GM21423 (cell line): ENCODE results near the gene REXO4.
A peak's percentile ranks its signal among the peaks of the same experiment; 100 is the strongest.
"Not testable (repeated sequence)": the region's sequence is repeated elsewhere in the genome, so short reads cannot be mapped to it uniquely, and the experiment has no call there.

Experiments used
- ATAC-seq: cut with Tn5 transposase; IDR thresholded peaks from one replicate; pipeline ENCODE4 v1.9.1; 2021; ENCODE audit warnings: mild to moderate bottlenecking, moderate library complexity; ENCODE audit not compliant: unreplicated experiment

Gene REXO4

DNA sequence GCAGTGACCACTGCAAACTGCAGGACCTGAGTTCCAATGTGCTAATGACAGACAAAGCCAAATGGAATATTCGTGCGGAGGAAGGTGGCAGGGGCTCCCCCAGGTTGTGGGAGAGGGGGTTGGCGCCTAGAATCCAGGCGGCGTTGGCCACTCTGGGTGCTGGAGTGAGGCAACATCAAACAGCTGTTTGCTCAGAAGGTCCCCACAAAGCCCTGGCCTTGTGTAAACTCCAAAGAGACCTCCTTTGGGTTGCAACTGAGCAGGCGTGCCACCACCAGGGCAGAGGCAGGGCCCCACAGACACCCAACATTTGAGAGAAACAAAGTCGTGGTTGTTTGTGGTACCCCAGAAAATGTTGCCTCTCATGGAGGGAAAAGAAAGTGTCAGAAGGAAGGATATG lies 27.1 kb downstream of the REXO4 start:
- no peak for ATAC-seq

DNA sequence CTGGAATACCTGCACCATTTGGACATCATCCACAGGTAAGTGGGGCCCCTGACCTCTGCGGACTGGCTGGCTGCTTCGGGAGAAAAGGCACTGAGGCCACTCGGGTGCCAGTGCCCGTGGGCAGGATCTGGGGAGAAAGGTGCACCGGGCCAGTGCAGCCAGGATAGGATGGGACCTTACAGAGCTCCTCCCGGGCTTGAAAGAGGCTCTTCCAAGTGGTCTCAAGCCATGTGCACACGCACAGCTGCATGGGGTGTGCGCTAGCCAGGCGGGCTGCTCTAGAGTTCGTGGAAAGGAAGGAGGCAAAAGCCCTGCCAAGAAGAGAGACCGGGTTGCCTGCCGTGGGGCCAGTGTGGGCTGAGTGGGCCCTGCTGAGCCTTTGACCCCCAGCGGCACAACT lies 28.2 kb downstream of the REXO4 start:
- ATAC-seq, result no peak

- ATAC-seq, result no peak
Measured at GRCh38 chr9:133389025-133389557, 28.7 kb downstream of the REXO4 start.

DNA sequence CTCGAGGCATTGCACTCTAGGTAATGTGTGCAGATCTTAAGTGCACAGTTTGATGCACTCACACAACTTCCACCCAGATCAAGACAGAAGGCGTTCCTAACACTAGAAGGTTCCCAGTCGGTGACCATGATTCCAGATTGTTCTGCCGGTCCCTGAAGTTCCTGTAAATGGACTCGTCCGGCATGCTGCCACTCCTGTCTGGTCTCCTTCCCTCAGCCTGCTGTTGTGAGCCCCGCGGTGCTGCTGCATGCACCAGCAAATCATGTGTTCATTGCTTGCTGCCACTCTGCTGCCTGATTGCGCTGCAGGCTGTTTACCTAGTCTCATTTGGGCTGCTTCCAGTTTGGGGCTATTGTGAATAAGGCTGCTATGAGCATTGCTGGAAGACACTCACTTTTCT lies 30.1 kb downstream of the REXO4 start:
- no peak for ATAC-seq

DNA sequence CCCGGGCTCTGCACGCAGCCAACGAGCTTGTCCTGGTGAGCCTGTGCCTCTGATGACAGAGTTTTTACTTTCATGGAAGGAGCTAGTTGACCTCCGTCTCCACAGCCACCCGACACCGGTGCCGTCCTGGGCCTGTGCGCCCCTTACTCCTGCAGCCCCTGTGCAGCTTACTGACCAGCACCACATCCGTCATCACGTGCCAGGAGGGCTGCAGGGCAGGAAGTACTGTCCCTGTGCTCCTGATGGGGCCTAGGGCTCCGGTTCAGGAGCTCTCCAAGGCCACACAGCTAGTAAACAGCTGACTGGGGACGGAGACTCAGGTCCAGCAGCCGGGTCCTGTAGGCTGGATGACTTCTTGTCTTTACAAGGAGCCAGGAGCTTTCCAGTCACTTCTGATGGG lies 31.5 kb downstream of the REXO4 start:
- no peak for ATAC-seq

GRCh38 chr9:133385452-133385851 lies 32.4 kb downstream of the REXO4 start:
- no peak for ATAC-seq

- ATAC-seq, result no peak
Measured at GRCh38 chr9:133384736-133385321, 33.0 kb downstream of the REXO4 start.

DNA sequence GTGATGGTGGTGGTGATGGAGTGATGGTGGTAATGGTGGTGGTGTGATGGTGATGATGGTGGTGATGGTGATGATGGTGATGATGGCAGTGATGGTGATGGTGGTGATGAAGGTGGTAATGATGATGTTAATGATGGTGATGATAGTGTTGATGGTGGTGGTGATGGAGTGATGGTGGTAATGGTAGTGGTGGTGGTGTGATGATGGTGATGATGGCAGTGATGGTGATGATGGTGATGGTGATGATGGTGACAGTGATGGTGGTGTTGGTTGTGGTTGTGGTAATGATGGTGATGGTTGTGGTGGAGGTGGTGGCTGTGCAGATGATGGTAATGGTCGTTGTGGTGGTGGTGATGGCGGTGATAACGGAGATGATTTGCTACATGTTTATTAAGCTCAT lies 34.4 kb downstream of the REXO4 start:
- no peak for ATAC-seq

DNA sequence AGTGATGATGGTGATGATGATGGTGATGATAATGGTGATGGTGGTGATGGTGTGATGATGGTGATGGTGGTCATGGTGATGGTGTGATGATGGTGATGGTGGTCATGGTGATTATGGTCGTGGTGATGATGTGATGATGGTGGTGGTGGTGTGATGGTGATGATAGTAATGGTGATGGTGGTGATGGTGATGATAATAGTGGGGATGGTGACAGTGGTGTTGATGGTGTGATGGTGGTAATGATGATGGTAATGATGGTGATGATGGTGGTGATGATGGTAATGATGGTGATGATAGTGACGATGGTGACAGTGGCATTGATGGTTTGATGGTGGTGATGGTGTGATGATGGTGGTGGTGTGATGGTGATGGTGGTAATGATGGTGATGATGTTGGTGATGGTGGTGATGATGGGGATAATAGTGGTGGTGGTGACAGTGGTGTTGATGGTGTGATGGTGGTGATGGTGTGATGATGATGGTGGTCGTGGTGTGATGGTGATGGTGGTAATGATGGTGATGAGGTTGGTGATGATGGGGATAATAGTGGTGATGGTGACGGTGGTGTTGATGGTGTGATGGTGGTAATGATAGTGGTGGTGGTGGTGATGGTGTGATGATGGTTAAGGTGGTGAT lies 35.2 kb downstream of the REXO4 start:
- no peak for ATAC-seq

DNA sequence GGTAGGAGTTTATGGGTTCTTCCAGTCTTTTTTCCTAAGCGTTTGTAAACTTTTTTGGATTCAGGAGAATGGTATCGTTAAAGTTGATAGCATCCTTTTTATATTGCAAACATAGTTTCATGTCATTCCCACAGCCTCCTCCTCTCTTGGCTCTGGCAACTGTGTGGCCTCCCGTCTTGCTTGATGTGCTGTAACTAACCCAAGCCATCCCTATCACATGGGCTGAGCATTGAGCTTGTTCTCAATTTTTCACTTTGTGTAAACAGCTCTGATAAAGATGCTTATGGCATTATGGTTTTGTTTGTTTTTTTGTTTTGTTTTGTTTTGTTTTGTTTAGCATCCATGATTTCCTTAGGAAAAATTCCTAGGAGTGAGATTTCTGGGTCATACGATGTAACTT lies 37.1 kb downstream of the REXO4 start:
- ATAC-seq, result no peak

DNA sequence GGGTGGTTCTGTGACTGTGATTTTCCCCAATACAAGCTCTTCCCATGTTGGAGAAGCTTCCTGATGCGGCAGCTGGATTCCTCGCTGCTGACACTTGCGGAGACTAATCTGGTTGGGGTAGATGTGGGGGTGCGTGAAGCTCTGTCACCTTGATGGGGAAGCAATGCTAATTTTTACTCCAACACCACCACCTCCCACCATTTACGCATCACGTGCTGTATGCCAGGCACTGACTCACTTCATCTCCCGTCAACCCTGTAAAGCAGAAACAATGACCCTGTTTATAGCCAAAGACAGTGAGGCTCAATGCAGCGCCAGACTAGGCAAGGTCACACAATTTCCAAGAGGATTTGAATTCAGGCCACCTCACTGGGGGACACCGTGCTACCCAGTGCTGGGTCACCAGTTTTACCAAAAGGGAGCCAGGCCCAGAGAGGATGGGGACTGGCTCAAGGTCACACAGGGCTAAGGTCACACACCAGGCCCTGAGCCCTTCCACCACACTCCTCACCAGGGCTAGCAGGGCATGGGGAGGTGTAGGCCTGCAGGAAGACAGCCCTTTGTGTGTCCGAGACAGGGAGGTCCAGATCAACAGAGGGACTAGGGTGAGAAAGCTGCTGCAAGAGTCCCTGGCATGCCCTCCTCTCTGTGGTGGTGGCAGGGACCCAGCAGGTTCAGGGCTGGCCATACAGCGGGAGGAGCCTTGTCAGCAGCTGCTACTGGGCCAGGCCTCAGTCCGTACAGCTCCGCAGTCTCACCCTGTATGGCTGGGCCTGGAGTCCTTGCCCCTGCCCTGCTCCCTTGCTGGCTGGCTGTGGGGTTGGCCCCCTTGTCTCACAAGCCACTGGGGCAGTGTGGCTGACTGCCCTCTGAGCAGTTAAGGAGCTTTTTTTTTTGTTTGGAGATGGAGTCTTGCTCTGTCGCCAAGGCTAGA lies 38.4 kb downstream of the REXO4 start:
- ATAC-seq, result no peak

GRCh38 chr9:133378408-133378962 lies 39.3 kb downstream of the REXO4 start:
- no peak for ATAC-seq

DNA sequence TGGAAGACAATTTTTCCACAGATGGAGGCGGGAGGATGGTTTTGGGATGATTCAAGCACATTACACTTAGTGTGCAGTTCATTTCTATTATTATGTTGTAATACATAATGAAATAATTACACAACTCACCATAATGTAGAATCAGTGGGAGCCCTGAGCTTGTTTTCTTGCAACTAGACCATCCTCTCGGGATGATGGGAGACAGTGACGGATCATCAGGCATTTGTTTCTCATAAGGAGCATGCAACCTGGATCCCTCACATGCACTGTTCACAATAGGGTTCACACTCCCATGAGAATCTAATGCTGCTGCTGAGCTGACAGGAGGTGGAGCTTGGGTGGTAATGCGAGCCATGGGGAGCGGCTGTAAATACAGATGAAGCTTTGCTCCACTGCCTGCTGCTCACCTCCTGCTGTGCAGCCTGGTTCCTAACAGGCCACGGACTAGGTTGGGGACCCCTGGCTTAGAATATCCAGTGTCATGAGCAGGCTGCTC lies 40.0 kb downstream of the REXO4 start:
- no peak for ATAC-seq

- not testable (repeated sequence) for ATAC-seq
Measured at GRCh38 chr9:133377280-133377679, 40.5 kb downstream of the REXO4 start.

GRCh38 chr9:133375724-133376654 lies 41.8 kb downstream of the REXO4 start, which contains the start of the genes STKLD1 and SURF4:
STKLD1 (plus strand) TSS chr9:133376366; CDS start chr9:133376474, 108 bp downstream.
SURF4 (minus strand) TSS chr9:133376060; CDS start chr9:133375969, 91 bp downstream.
- ATAC-seq, result peak; percentile 88

DNA sequence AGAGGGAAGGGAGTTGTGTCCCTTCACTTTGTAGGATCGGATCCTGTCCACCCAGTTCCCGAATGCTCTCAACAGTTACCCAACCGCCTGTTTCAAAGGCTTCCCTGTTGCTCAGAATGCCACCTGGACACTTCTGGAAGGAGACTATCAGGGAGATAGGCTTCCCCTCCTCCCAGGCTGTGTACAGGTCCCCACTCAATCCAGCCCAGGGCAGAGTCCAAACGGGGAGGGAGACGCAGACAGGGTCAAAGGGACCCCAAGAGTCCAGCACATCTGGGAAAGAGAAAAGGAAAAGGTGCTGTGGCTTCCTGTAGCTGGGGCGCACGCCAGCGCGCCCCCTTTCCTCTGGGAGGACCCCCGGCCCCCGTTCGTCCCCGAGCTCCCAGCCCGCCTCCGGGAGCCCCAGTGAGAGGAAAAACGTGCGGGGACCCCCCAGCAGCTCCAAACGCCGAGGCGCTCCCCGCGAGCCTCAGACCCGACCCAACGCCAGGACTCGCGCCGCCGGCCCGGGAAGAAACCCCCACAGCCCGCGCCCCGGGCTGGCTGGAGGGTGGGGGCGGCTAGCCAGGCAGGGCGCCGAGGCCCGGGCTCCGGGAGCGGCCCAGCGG lies 42.6 kb downstream of the REXO4 start:
- ATAC-seq, result peak; percentile 7

GRCh38 chr9:133374612-133375115 lies 43.1 kb downstream of the REXO4 start:
- no peak for ATAC-seq

DNA sequence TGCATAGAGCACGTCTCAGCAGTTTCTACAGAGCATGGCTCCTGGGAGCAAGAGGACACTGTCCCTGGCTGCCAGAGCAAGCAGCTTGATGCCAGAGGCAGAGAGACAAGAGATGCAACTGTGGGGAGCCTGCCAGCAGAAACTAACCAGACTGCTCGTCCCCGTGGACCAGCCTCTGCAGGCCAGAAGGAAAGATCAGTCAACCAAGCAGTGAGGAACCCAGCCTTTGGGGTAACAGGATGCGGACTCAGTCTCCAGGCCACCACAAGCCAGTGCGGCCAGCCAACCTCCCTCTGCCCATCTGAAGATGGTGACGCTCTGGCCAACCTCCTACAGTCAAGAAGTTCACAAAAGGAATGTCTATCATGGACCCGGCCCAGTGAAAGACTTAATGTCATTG lies 45.7 kb downstream of the REXO4 start:
- ATAC-seq, result no peak

GRCh38 chr9:133371261-133371711 lies 46.5 kb downstream of the REXO4 start:
- no peak for ATAC-seq
